HG02759 (cell line): Measurements from ENCODE around the gene NUF2.
"Not testable (repeated sequence)": the region's sequence is repeated elsewhere in the genome, so short reads cannot be mapped to it uniquely, and the experiment has no call there.

Experiments
- ATAC-seq: cut with Tn5 transposase; IDR thresholded peaks from one replicate; pipeline ENCODE4 v1.9.1; 2021; ENCODE audit warnings: mild to moderate bottlenecking, moderate library complexity; ENCODE audit not compliant: unreplicated experiment

Gene NUF2

GRCh38 chr1:163331116-163331515, 9.4 kb downstream of the NUF2 start:
- ATAC-seq = no peak

- no peak for ATAC-seq
Observed at GRCh38 chr1:163335216-163335615, 13.5 kb downstream of the NUF2 start.

- ATAC-seq = no peak
Observed at GRCh38 chr1:163337631-163338030, 15.9 kb downstream of the NUF2 start.

GRCh38 chr1:163346326-163346870, 24.6 kb downstream of the NUF2 start:
- ATAC-seq = no peak

GRCh38 chr1:163347106-163347505, 25.4 kb downstream of the NUF2 start:
- no peak for ATAC-seq

- no peak for ATAC-seq
Observed at GRCh38 chr1:163351912-163352311, 30.2 kb downstream of the NUF2 start.

GRCh38 chr1:163357378-163357777, 35.6 kb downstream of the NUF2 start:
- no peak for ATAC-seq

GRCh38 chr1:163358172-163358571, 36.4 kb downstream of the NUF2 start:
- ATAC-seq = not testable (repeated sequence)

- peak; percentile 67 for ATAC-seq
Observed at GRCh38 chr1:163361123-163361934, 39.6 kb downstream of the NUF2 start.

- no peak for ATAC-seq
Observed at GRCh38 chr1:163365186-163365585, 43.4 kb downstream of the NUF2 start.

GRCh38 chr1:163366555-163366954, 44.8 kb downstream of the NUF2 start:
- no peak for ATAC-seq

GRCh38 chr1:163367721-163368120, 46.0 kb downstream of the NUF2 start:
- ATAC-seq = no peak

GRCh38 chr1:163372576-163372975, 50.8 kb downstream of the NUF2 start:
- ATAC-seq = no peak

- no peak for ATAC-seq
Observed at GRCh38 chr1:163378554-163378953, 56.8 kb downstream of the NUF2 start.

- no peak for ATAC-seq
Observed at GRCh38 chr1:163379801-163380200, 58.0 kb downstream of the NUF2 start.

GRCh38 chr1:163381487-163382184, 59.9 kb downstream of the NUF2 start:
- no peak for ATAC-seq

- ATAC-seq = no peak
Observed at GRCh38 chr1:163382395-163382794, 60.6 kb downstream of the NUF2 start.

- ATAC-seq = no peak
Observed at GRCh38 chr1:163387146-163387545, 65.4 kb downstream of the NUF2 start.

GRCh38 chr1:163388970-163389369, 67.2 kb downstream of the NUF2 start:
- no peak for ATAC-seq

- ATAC-seq = no peak
Observed at GRCh38 chr1:163395790-163396189, 74.0 kb downstream of the NUF2 start.

GRCh38 chr1:163397451-163398200, 75.9 kb downstream of the NUF2 start:
- ATAC-seq = no peak
